ENCODE results near the gene PRKCQ.

DNA sequence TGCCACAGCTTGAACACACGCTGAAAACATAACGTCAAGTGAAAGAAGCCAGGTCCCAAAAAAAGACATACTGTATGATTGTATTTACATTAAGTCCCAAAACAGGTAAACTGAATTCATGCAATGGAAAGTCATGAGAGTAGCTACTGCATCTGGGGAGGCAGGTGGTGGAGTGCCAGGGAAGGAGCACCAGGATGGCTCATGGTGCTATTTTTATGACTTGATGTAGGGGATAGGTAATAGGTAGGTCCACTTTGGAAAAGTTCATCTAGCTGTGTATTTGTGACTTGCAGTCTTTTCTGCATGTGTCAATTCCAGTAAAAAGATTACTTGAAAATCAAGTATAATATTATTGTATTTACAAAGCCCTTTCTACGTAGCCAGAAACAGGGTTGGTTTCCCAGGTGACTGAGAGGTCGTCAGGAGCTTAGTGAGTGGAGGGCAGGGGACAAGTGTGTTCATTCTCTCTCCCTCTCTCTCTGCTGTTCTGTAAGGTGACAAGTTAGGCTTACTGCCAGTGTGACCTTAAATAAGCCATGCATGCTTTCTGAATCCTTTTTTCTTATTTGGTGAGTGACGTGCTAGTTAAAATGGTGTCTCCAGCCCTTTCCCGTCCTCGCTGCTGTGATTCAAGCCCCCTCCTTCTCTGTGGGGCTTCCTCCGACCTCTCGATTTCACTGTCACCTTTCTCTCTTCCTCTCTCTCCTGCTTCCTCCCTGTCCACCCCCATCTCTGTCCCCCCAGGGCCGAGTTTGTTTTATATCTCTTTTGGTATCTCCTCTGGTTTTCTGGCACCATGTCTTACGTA is 9.4 kb upstream of the PRKCQ start:
- TF ChIP-seq, protein P1, sequence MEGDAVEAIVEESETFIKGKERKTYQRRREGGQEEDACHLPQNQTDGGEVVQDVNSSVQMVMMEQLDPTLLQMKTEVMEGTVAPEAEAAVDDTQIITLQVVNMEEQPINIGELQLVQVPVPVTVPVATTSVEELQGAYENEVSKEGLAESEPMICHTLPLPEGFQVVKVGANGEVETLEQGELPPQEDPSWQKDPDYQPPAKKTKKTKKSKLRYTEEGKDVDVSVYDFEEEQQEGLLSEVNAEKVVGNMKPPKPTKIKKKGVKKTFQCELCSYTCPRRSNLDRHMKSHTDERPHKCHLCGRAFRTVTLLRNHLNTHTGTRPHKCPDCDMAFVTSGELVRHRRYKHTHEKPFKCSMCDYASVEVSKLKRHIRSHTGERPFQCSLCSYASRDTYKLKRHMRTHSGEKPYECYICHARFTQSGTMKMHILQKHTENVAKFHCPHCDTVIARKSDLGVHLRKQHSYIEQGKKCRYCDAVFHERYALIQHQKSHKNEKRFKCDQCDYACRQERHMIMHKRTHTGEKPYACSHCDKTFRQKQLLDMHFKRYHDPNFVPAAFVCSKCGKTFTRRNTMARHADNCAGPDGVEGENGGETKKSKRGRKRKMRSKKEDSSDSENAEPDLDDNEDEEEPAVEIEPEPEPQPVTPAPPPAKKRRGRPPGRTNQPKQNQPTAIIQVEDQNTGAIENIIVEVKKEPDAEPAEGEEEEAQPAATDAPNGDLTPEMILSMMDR (IDR thresholded peaks at IDR 0.05; ENCODE audit: borderline replicate concordance, extremely low read depth, low read length, poor library complexity, severe bottlenecking) = no peak
- TF ChIP-seq EZH2 (IDR thresholded peaks at IDR 0.05; ENCODE audit: borderline replicate concordance, low read depth, low read length, severe bottlenecking) = no peak
